DOHH2 (cell line): ENCODE data around the gene UBE2H.

Experiments used
- H3F3A ChIP-seq: fragments of 200-600 bp; sonication (generic), shearing (Covaris generic); 2 replicates; pipeline ENCODE4 v1.6.0; 2016; ENCODE audit warnings: antibody characterized with exemption, mild to moderate bottlenecking; ENCODE audit not compliant: control insufficient read depth, insufficient read depth
- H3K27ac ChIP-seq: fragments of 200-600 bp; sonication (generic); 2 replicates; pipeline ENCODE4 v1.5.1; 2014; ENCODE audit warnings: low read depth, mild to moderate bottlenecking, low read length, moderate library complexity
- H3K27me3 ChIP-seq: fragments of 200-600 bp; sonication (generic); 2 replicates; pipeline ENCODE4 v1.6.1; 2014; ENCODE audit warnings: mild to moderate bottlenecking, low read length, mixed read lengths; ENCODE audit not compliant: control insufficient read depth
- H3K36me3 ChIP-seq: fragments of 200-600 bp; sonication (generic); 2 replicates; pipeline ENCODE4 v1.6.1; 2014; ENCODE audit warnings: mild to moderate bottlenecking, low read length, moderate library complexity, mixed read lengths; ENCODE audit not compliant: control insufficient read depth
- H3K4me1 ChIP-seq: fragments of 200-600 bp; sonication (generic); 2 replicates; pipeline ENCODE4 v1.6.1; 2014; ENCODE audit warnings: mild to moderate bottlenecking, low read length, mixed read lengths; ENCODE audit not compliant: control insufficient read depth
- H3K4me2 ChIP-seq: fragments of 200-600 bp; sonication (generic); 2 replicates; pipeline ENCODE4 v1.6.0; 2014; ENCODE audit warnings: mild to moderate bottlenecking, low read length, moderate library complexity
- H3K4me3 ChIP-seq: fragments of 200-600 bp; sonication (generic); 2 replicates; pipeline ENCODE4 v1.5.1; 2014; ENCODE audit warnings: mild to moderate bottlenecking, low read length, mixed read lengths
- H3K79me2 ChIP-seq: fragments of 200-600 bp; sonication (generic); 2 replicates; pipeline ENCODE4 v1.6.1; 2014; ENCODE audit warnings: mild to moderate bottlenecking, low read length, mixed read lengths; ENCODE audit not compliant: control insufficient read depth
- H3K9me2 ChIP-seq: fragments of 200-600 bp; sonication (generic); replicated peaks from 2 replicates; pipeline ENCODE4 v1.6.1; 2014; ENCODE audit warnings: mild to moderate bottlenecking, low read length, mixed read lengths; ENCODE audit not compliant: control insufficient read depth
- H3K9me3 ChIP-seq: fragments of 200-600 bp; sonication (generic); 2 replicates; pipeline ENCODE4 v1.6.1; 2014; ENCODE audit warnings: antibody characterized with exemption, low read length, mixed read lengths; ENCODE audit not compliant: control insufficient read depth, insufficient read depth
- H4K20me1 ChIP-seq: fragments of 200-600 bp; sonication (generic); 2 replicates; pipeline ENCODE4 v1.6.0; 2014; ENCODE audit warnings: low read depth, mild to moderate bottlenecking, antibody characterized with exemption, low read length, moderate library complexity; ENCODE audit not compliant: control insufficient read depth, insufficient read depth
- EZH2phosphoT487 ChIP-seq: fragments of 200-600 bp; sonication (generic); IDR thresholded peaks from 2 replicates; pipeline ENCODE4 v1.6.1; 2017; ENCODE audit warnings: borderline replicate concordance, mild to moderate bottlenecking, antibody characterized with exemption, low read length, moderate library complexity, mixed read lengths
- TF ChIP-seq, protein P1 (sequence below): fragments of 200-600 bp; sonication (generic); IDR thresholded peaks from one replicate; pipeline ENCODE4 v1.5.1; 2014; ENCODE audit warnings: antibody characterized with exemption, mild to moderate bottlenecking, low read depth, low read length; ENCODE audit not compliant: poor library complexity, severe bottlenecking

The UBE2H gene

GRCh38 chr7:129951226-129952085 is 1.3 kb downstream of the UBE2H start:
- H3K4me3 ChIP-seq = peak overlapping the region; percentile 93
- H3K27ac ChIP-seq = peak overlapping the region; percentile 86
- peaks cover 39% of the 10 kb centered on the region for H3K4me1 ChIP-seq
- peaks cover 6% of the 10 kb centered on the region for H4K20me1 ChIP-seq
- H3K9me3 ChIP-seq = no peaks in the 10 kb centered on the region
- H3K79me2 ChIP-seq = peaks cover 63% of the 10 kb centered on the region
- H3F3A ChIP-seq = peaks cover 23% of the 10 kb centered on the region
- TF ChIP-seq, protein P1, sequence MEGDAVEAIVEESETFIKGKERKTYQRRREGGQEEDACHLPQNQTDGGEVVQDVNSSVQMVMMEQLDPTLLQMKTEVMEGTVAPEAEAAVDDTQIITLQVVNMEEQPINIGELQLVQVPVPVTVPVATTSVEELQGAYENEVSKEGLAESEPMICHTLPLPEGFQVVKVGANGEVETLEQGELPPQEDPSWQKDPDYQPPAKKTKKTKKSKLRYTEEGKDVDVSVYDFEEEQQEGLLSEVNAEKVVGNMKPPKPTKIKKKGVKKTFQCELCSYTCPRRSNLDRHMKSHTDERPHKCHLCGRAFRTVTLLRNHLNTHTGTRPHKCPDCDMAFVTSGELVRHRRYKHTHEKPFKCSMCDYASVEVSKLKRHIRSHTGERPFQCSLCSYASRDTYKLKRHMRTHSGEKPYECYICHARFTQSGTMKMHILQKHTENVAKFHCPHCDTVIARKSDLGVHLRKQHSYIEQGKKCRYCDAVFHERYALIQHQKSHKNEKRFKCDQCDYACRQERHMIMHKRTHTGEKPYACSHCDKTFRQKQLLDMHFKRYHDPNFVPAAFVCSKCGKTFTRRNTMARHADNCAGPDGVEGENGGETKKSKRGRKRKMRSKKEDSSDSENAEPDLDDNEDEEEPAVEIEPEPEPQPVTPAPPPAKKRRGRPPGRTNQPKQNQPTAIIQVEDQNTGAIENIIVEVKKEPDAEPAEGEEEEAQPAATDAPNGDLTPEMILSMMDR = no peak
- no peak for TF ChIP-seq EZH2phosphoT487
- H3K36me3 ChIP-seq = peaks cover 7% of the 10 kb centered on the region; the same call in 1 of the 2 replicates
- peaks cover 5% of the 10 kb centered on the region; the same call in 1 of the 2 replicates for H3K27me3 ChIP-seq
- H3K9me2 ChIP-seq = no peaks in the 10 kb centered on the region
- peak overlapping the region; percentile 99 for H3K4me2 ChIP-seq

DNA sequence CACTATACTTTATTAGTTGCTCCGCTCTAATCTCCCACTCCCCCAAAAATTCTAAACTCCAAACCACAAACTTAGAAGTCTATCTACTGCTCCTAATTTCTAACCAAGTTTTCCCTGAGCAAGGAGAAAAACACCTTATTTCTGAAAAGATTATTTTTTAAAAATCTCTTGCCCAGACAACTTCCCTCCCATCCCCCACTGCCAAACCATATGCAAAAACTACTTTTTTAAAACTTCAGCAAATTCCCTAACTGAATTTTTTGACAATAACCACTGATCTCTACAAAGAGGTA is 1.9 kb downstream of the UBE2H start:
- Histone ChIP-seq H3K9me2 (no peaks in the 10 kb centered on the region), H3F3A (peaks cover 23% of the 10 kb centered on the region), H3K4me3 (peak overlapping the region; percentile 93), H3K9me3 (no peaks in the 10 kb centered on the region), H3K27me3 (peaks cover 4% of the 10 kb centered on the region; the same call in 1 of the 2 replicates), H3K4me2 (peak overlapping the region; percentile 99), H3K79me2 (peaks cover 67% of the 10 kb centered on the region), H3K36me3 (peaks cover 7% of the 10 kb centered on the region; the same call in 1 of the 2 replicates), H4K20me1 (peaks cover 6% of the 10 kb centered on the region), H3K27ac (peak overlapping the region; percentile 86), H3K4me1 (peaks cover 39% of the 10 kb centered on the region)
- no peak for TF ChIP-seq EZH2phosphoT487
- TF ChIP-seq, protein P1 = no peak

- H3K79me2 ChIP-seq = peaks cover 72% of the 10 kb centered on the region
- H3K27ac ChIP-seq = peak overlapping the region; percentile 86
- H3F3A ChIP-seq = peaks cover 23% of the 10 kb centered on the region
- H3K4me3 ChIP-seq = peak overlapping the region; percentile 93
- peaks cover 39% of the 10 kb centered on the region for H3K4me1 ChIP-seq
- peak overlapping the region; percentile 99 for H3K4me2 ChIP-seq
- peaks cover 6% of the 10 kb centered on the region for H4K20me1 ChIP-seq
- H3K27me3 ChIP-seq = no peaks in the 10 kb centered on the region
- no peaks in the 10 kb centered on the region for H3K9me2 ChIP-seq
- peaks cover 7% of the 10 kb centered on the region; the same call in 1 of the 2 replicates for H3K36me3 ChIP-seq
- H3K9me3 ChIP-seq = no peaks in the 10 kb centered on the region
- no peak for TF ChIP-seq EZH2phosphoT487
- TF ChIP-seq, protein P1 = no peak
Measured at GRCh38 chr7:129950191-129950932, 2.4 kb downstream of the UBE2H start.
